GM06990 (cell line): ENCODE measurements around the gene CPSF3.

Experiments
- DNase-seq: peaks from one replicate; pipeline ENCODE4 v3.0.0-alpha.2; 2011; ENCODE audit not compliant: insufficient read length; ENCODE audit errors: extremely low read depth
- H3K27me3 ChIP-seq: replicated peaks from 2 replicates; pipeline ENCODE4 v1.6.0; 2011; ENCODE audit warnings: low read length; ENCODE audit not compliant: control insufficient read depth, insufficient read depth
- H3K36me3 ChIP-seq: 2 replicates; pipeline ENCODE4 v1.5.1; 2011; ENCODE audit warnings: low read length; ENCODE audit not compliant: control insufficient read depth, insufficient read depth
- H3K4me3 ChIP-seq: replicated peaks from 2 replicates; pipeline ENCODE4 v1.5.1; 2011; ENCODE audit warnings: low read depth, mild to moderate bottlenecking, control low read depth, low read length
- TF ChIP-seq, protein P1 (sequence below): IDR thresholded peaks from 2 replicates; pipeline ENCODE4 v1.5.1; 2011; ENCODE audit warnings: low read length, control low read depth, mild to moderate bottlenecking, inconsistent platforms; ENCODE audit not compliant: insufficient read depth, poor library complexity, severe bottlenecking

CPSF3 gene

GRCh38 chr2:9465170-9465569, 41.7 kb downstream of the CPSF3 start:
- DNase-seq: no peak
- Histone ChIP-seq H3K36me3 (peaks cover 11% of the 10 kb centered on the region), H3K27me3 (no peaks in the 10 kb centered on the region), H3K4me3 (no peak overlapping the region)
- TF ChIP-seq, protein P1, sequence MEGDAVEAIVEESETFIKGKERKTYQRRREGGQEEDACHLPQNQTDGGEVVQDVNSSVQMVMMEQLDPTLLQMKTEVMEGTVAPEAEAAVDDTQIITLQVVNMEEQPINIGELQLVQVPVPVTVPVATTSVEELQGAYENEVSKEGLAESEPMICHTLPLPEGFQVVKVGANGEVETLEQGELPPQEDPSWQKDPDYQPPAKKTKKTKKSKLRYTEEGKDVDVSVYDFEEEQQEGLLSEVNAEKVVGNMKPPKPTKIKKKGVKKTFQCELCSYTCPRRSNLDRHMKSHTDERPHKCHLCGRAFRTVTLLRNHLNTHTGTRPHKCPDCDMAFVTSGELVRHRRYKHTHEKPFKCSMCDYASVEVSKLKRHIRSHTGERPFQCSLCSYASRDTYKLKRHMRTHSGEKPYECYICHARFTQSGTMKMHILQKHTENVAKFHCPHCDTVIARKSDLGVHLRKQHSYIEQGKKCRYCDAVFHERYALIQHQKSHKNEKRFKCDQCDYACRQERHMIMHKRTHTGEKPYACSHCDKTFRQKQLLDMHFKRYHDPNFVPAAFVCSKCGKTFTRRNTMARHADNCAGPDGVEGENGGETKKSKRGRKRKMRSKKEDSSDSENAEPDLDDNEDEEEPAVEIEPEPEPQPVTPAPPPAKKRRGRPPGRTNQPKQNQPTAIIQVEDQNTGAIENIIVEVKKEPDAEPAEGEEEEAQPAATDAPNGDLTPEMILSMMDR: no peak

- Histone ChIP-seq H3K27me3 (no peaks in the 10 kb centered on the region), H3K4me3 (no peak overlapping the region), H3K36me3 (peaks cover 11% of the 10 kb centered on the region)
- no peak for DNase-seq
- TF ChIP-seq, protein P1: no peak
Observed at GRCh38 chr2:9466147-9466683, 42.8 kb downstream of the CPSF3 start.

GRCh38 chr2:9467687-9468086, 44.2 kb downstream of the CPSF3 start:
- no peak for DNase-seq
- TF ChIP-seq, protein P1: no peak
- no peaks in the 10 kb centered on the region for H3K27me3 ChIP-seq
- H3K4me3 ChIP-seq: no peak overlapping the region
- H3K36me3 ChIP-seq: peaks cover 11% of the 10 kb centered on the region

GRCh38 chr2:9471206-9471605, 47.8 kb downstream of the CPSF3 start:
- TF ChIP-seq, protein P1: no peak
- no peak overlapping the region for H3K4me3 ChIP-seq

DNA sequence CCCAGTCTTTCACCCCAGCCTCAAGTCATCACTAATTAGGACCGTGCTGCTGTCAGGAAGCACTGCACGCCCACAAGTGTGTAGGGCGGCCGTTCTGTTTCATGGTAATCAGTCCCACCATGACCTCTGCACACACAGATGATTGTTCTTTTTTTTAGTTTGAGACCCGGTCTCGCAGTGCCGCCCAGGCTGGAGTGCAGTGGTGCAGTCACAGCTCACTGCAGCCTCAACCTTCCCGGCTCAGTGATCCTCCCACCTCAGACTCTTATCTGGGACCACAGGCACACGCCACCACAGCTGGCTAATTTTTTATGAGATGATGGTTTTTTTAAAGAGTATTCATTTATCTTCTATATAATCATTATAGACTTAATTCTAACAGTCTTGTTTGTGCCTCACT, 49.1 kb downstream of the CPSF3 start:
- DNase-seq: no peak
- Histone ChIP-seq H3K4me3 (no peak overlapping the region), H3K27me3 (no peaks in the 10 kb centered on the region), H3K36me3 (peaks cover 10% of the 10 kb centered on the region)
- TF ChIP-seq, protein P1: no peak

More at GRCh38 chr2:9471206-9471605, 47.8 kb downstream of the CPSF3 start:
- DNase-seq: no peak
- peaks cover 7% of the 10 kb centered on the region for H3K36me3 ChIP-seq
- no peaks in the 10 kb centered on the region for H3K27me3 ChIP-seq
